G401 (cell line): Measurements from ENCODE around the gene PTPRN2. TPM values are rescaled to one million over a fixed set of nuclear protein-coding genes. Genes with fewer than 3 reads are reported as not detected.

Source experiments
- DNase-seq: peaks from one replicate; pipeline ENCODE4 v3.0.0-alpha.2; 2015; ENCODE audit warnings: low spot score
- in situ Hi-C: cut with HindIII; loops from 2 replicates; pipeline ENCODE4 v1.10.0; 2016; ENCODE audit warnings: low sequenced_read_pairs, mixed read lengths
- total RNA-seq: library from RNA; depleted of rRNA; stranded (reverse); fragments of >200 nt; shearing (Covaris generic); gene quantifications from 2 replicates; pipeline ENCODE4 v1.2.3, GENCODE V29; 2014

The PTPRN2 gene
- total RNA-seq, 1 experiment from 2014 or later: not detected

- no peak for DNase-seq
- in situ Hi-C loops: no loop called here
These were observed 781.9 kb downstream of the PTPRN2 start for GRCh38 chr7:157805713-157806112.

GRCh38 chr7:157803906-157804305, 783.7 kb downstream of the PTPRN2 start:
- DNase-seq: no peak
- in situ Hi-C loops: no loop called here

GRCh38 chr7:157801971-157802675, 785.5 kb downstream of the PTPRN2 start:
- no peak for DNase-seq
- in situ Hi-C loops: no loop called here

GRCh38 chr7:157801113-157801512, 786.5 kb downstream of the PTPRN2 start:
- in situ Hi-C loops: no loop called here
- no peak for DNase-seq

GRCh38 chr7:157800281-157800680, 787.3 kb downstream of the PTPRN2 start:
- DNase-seq: no peak
- in situ Hi-C loops: no loop called here

GRCh38 chr7:157799076-157799685, 788.4 kb downstream of the PTPRN2 start:
- in situ Hi-C loops: loop anchor here (25.0 kb wide), 1 partner anchor 663 kb away; no protein-coding TSS in a partner anchor

GRCh38 chr7:157797361-157797760, 790.3 kb downstream of the PTPRN2 start:
- no peak for DNase-seq
- in situ Hi-C loops: loop anchor here (25.0 kb wide), 1 partner anchor 665 kb away; no protein-coding TSS in a partner anchor

More at GRCh38 chr7:157799076-157799685, 788.4 kb downstream of the PTPRN2 start:
- no peak for DNase-seq

DNA sequence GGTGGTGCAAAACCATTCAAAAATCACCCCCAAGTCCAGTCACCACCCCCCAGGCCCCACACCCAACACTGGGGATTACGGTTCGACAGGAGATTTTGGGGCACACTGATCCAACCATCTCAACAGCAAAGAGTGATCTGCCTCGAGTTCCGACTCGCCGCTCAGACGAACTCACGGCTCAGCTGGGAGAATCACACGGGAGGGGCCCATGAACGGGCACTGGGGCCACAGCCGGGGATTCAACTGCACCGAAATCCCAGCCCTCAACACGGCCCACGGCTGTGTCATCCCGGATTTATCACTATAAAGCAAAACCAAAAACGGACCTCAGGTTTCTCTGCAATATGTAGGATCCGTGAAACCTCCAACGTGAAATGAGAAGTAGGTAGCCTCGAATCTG, 790.8 kb downstream of the PTPRN2 start:
- DNase-seq: no peak
- in situ Hi-C loops: loop anchor here (25.0 kb wide), 1 partner anchor 665 kb away; no protein-coding TSS in a partner anchor

DNA sequence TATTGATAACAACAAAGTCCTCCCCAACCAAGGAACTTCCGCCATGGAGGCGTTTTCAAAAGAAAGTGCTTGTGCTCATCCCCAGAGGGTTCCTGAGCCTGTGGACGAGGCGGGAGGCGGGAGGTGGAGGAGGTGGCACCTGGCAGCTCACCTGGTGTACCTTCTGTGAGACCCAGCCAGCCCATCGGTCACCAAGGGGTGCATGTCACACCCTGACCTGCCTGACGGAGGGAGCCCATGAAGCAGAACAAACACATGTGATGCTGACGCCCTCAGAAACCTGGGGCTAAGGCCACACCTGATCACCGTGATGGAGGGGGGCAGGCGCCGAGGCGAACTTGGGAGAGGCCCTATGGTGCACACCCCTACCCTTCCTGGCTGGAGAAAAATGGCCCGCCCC, 792.0 kb downstream of the PTPRN2 start:
- in situ Hi-C loops: loop anchor here (25.0 kb wide), 1 partner anchor 667 kb away; no protein-coding TSS in a partner anchor
- no peak for DNase-seq

- no peak for DNase-seq
- in situ Hi-C loops: loop anchor here (25.0 kb wide), 1 partner anchor 667 kb away; no protein-coding TSS in a partner anchor
These were observed 792.4 kb downstream of the PTPRN2 start for GRCh38 chr7:157795199-157795598.

DNA sequence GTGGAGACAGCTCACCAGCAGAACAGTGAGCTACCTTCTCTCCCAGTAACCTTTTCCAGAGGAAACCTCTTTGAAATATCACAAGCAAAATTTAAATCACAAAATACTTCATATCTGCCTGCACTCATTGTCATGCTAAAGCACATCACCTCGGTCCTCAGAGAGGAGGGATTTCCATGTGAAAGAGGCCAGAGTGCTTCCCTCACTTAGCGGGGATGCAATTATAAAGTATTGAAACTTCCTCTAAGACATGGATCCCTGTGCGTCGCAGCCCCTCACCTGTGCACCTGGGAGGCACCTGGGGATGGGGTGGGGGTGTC, 792.9 kb downstream of the PTPRN2 start:
- DNase-seq: no peak
- in situ Hi-C loops: loop anchor here (25.0 kb wide), 1 partner anchor 668 kb away; no protein-coding TSS in a partner anchor

- in situ Hi-C loops: loop anchor here (25.0 kb wide), 1 partner anchor 668 kb away; no protein-coding TSS in a partner anchor
- no peak for DNase-seq
These were observed 793.5 kb downstream of the PTPRN2 start for GRCh38 chr7:157793973-157794745.

GRCh38 chr7:157793087-157793353, 794.6 kb downstream of the PTPRN2 start:
- in situ Hi-C loops: loop anchor here (25.0 kb wide), 1 partner anchor 669 kb away; no protein-coding TSS in a partner anchor
- no peak for DNase-seq

DNA sequence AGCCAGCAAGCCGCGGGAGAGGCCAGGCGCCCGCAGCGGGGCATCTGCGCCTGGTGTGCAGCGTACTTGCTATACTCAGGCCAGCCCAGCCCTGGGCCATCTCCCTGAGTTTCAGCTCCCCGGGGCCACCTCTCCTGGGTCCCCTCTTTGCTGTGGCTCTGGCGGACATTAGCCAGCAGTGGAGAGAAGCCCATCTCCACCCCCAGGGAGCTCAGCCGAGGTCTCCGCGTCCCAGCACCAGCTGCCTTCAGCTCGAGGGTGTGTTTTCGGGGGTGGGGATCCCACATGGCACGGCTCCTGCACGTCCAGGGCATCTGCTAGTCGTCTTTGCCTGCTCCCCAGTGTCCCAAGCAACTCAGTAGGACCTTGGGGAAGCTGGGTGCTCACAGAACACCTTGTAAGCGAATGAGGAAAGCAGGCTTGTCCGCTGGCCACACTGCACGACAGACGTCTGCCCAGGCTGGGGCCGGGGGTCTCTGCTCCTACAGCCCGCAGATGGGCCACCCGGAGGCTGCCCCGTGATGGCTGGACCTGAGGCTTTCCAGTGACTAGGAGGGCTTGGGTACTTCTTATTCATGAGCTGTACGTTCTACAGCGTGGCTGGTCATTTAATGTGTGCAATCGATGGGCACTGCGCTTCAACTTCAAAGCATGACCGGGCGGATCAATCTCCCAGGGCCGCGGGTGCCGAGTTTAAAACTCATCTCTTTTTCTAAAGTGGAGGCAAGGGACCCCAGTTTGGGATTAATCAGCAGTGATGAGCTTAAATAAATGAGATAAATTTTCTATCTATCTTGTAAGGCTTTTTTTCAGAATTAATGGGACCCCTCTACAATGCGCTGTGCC, 795.2 kb downstream of the PTPRN2 start:
- DNase-seq: no peak
- in situ Hi-C loops: loop anchor here (25.0 kb wide), 1 partner anchor 670 kb away; no protein-coding TSS in a partner anchor

DNA sequence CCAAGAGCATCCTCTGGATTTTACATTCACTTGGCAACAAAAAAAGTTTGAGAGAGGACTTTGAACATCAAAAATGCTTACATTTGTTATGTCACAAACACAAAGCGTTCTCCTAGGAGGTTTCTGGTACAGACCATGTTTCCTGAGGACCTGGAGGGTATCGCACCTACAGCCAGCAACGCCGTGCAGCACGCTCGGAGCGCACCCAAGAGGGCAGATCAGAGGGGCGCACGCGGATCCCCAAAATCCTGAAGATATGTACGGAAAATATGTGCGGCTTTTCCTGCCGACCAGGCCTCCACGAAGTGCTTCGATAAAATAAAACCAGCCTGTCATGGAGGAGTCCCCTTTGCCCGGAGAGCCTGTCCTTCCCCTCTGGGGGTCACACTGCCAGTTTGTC, 796.0 kb downstream of the PTPRN2 start:
- DNase-seq: no peak
- in situ Hi-C loops: loop anchor here (25.0 kb wide), 1 partner anchor 671 kb away; no protein-coding TSS in a partner anchor

DNA sequence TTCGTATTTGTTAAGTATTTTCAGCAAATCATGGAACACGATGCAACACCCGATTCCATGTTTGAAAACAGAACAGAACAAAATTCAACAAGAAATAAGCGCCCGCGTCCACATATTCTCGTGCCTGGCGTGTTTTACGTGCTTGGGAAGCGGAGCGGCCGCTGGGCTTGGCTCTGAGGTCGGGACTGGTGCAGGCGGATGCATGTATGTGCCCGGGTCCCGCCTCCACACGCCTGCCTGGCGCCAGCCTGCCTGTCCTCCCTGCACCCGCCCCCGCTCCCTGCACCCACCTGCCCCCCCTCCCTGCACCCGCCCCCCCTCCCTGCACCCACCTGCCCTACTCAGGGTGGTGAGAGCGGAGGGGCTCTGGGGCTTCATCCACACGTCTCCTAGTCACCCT, 796.4 kb downstream of the PTPRN2 start:
- no peak for DNase-seq
- in situ Hi-C loops: loop anchor here (25.0 kb wide), 1 partner anchor 671 kb away; no protein-coding TSS in a partner anchor

GRCh38 chr7:157789942-157790341, 797.7 kb downstream of the PTPRN2 start:
- DNase-seq: no peak
- in situ Hi-C loops: loop anchor here (25.0 kb wide), 1 partner anchor 672 kb away; no protein-coding TSS in a partner anchor

DNA sequence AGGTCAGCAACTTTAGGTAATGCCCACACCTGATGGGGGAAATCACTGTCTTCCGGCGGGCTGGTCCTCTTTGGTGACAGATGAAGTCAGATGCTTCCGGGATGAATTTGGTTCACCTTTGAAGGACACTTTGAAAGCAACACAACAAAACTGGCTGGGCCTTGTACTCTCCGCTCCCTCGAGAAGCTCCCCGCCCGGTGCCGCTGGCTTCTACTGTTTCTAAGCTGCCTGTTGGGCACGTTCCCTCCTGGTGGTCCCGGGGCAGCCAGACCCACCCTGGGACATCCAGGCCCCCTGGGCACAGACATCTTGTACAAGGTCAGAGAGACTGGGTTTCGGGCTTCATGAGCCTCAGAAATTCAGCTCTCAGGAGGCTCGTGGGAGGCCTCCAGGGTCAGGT, 798.5 kb downstream of the PTPRN2 start:
- no peak for DNase-seq
- in situ Hi-C loops: loop anchor here (25.0 kb wide), 1 partner anchor 673 kb away; no protein-coding TSS in a partner anchor

- in situ Hi-C loops: loop anchor here (25.0 kb wide), 1 partner anchor 674 kb away; no protein-coding TSS in a partner anchor
- no peak for DNase-seq
These were observed 799.0 kb downstream of the PTPRN2 start for GRCh38 chr7:157788573-157788972.
